Measurements from ENCODE around the gene OCSTAMP. TPM values are rescaled to one million over a fixed set of nuclear protein-coding genes. Genes with fewer than 3 reads are reported as not detected.
A peak's percentile ranks its signal among the peaks of the same experiment; 100 is the strongest.

Gene OCSTAMP
- total and polyA plus RNA-seq, 2 experiments from 2014 or later, result 0.32 to 0.45 TPM

- H3F3A ChIP-seq (replicated peaks; ENCODE audit: low read depth), result no peaks in the 10 kb centered on the region
- H3K4me3 Mint-ChIP-seq, result no peak overlapping the region
- H3K4me1 ChIP-seq (ENCODE audit: insufficient read depth), result peaks cover 40% of the 10 kb centered on the region
- no peaks in the 10 kb centered on the region for H4K20me1 ChIP-seq (replicated peaks; ENCODE audit: insufficient read depth)
- H3K9me3 Mint-ChIP-seq, result no peaks in the 10 kb centered on the region
- no peak for ATAC-seq
- no peak overlapping the region for H3K4me2 ChIP-seq
- no peaks in the 10 kb centered on the region for H3K79me2 ChIP-seq (replicated peaks; ENCODE audit: insufficient read depth)
- H3K27ac Mint-ChIP-seq, result no peak overlapping the region
- H3K36me3 ChIP-seq (ENCODE audit: insufficient read depth), result no peaks in the 10 kb centered on the region
- no peak for DNase-seq (ENCODE audit: low spot score)
- H3K4me1 Mint-ChIP-seq, result peaks cover 25% of the 10 kb centered on the region
- no peak overlapping the region for H2AFZ ChIP-seq
- no peak overlapping the region for H3K27ac ChIP-seq (ENCODE audit: low read depth)
- H3K27me3 Mint-ChIP-seq (ENCODE audit: insufficient read depth, low read depth, poor library complexity), result peaks cover 7% of the 10 kb centered on the region
- H3K9me2 ChIP-seq (ENCODE audit: insufficient read depth), result no peaks in the 10 kb centered on the region
- H3K27me3 ChIP-seq (ENCODE audit: insufficient read depth), result no peaks in the 10 kb centered on the region
- H3K36me3 Mint-ChIP-seq (ENCODE audit: low read depth), result no peaks in the 10 kb centered on the region
- TF ChIP-seq CREB1 (CRISPR knock-in tag; IDR thresholded peaks at IDR 0.05; ENCODE audit: low read depth) (no peak), ZNF462 (CRISPR knock-in tag; IDR thresholded peaks at IDR 0.05) (no peak), CTCF (conservative IDR thresholded peaks at IDR 0.05; ENCODE audit: low read depth in 2 of 2) (peak; percentile 16 to 29; a peak in 2 of 4 replicates)
- no peak overlapping the region for H3K4me3 ChIP-seq
Observed at GRCh38 chr20:46549188-46549972, 1.1 kb downstream of the OCSTAMP start.

Measured in GM23338 (cell line).